Measurements from ENCODE around the gene CIROP.

The CIROP gene, protein sequence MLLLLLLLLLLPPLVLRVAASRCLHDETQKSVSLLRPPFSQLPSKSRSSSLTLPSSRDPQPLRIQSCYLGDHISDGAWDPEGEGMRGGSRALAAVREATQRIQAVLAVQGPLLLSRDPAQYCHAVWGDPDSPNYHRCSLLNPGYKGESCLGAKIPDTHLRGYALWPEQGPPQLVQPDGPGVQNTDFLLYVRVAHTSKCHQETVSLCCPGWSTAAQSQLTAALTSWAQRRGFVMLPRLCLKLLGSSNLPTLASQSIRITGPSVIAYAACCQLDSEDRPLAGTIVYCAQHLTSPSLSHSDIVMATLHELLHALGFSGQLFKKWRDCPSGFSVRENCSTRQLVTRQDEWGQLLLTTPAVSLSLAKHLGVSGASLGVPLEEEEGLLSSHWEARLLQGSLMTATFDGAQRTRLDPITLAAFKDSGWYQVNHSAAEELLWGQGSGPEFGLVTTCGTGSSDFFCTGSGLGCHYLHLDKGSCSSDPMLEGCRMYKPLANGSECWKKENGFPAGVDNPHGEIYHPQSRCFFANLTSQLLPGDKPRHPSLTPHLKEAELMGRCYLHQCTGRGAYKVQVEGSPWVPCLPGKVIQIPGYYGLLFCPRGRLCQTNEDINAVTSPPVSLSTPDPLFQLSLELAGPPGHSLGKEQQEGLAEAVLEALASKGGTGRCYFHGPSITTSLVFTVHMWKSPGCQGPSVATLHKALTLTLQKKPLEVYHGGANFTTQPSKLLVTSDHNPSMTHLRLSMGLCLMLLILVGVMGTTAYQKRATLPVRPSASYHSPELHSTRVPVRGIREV

DNA sequence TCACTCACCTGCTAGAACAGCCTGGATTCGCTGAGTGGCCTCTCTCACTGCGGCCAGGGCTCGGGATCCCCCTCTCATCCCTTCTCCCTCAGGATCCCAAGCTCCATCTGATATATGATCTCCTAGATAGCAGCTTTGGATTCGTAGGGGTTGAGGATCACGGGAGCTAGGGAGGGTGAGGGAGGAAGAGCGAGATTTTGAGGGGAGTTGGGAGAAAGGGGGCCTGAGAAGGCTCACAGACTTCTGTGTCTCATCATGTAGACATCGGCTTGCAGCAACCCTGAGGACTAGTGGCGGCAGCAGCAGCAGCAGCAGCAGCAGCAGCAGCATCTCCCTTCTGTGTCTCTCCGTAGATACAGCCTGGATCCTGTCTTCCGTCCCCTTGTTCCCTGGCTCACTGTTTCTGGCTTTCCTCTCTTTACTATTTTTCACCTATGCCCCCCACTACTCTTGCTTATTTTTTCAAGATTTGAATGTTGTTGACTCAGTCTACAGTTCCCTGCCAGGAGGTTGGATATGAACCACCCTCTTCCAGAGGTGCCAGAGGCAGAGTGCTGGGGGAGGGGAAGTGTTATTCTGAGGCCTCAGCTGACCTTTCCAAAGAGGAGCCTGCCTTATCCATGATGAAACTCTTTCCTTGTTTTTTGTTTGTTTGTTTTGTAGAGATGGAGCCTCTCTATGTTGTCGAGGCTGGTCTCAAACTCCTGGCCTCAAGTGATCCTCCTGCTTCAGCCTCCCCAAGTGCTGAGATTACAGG, at the start of gene CIROP:
Gene CIROP (minus strand): TSS at position 399 of the 757 bp plus-strand sequence. CDS start 69 bp downstream, at position 330.
- no peak for DNase-seq

DNA sequence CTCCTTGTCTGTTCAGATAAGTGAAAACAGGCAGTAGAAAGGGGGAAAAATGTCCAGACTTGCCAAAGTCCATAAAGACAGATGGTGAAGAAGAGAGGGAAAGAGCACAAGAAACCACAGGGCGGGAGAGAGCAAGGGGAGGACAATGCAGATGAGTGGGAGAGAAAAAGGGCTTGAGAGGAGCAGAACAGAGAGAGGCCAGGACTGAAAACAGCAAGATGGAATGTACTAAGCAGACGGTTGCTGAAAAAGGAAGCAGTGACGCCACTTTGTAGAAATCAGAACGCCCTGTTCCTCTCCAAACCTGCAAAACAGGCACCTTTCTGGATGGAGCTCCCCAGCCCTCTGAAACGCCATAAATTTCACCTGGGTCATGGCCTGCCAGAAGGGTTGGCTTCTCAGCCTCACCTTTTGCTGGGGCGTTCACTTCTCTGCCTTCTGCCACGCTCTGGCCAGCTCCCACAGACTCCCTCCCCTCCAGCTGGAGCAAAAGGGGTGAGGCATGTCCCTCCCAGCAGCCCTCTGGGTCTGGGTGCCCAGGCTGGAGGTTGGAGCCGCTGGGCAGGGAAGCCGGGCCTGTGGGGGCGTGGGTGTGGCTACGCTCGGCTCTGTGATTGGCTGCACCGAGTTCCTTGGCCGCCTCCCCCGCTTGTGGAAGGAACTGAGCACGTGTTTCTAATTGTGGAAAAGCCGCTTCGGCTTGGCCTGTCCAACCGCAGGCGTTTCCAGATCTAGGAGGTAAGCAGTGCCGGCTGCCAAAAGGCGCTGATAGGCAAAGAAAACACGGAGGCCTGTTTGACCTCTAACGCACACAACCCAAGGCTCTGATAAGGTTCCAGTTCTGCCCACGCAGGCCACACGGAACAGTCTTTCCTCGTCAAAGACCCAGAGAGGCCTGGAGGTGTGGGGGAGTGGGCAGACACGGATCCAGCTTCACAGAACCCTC, 49.3 kb upstream of the CIROP start:
- DNase-seq, result no peak

DNA sequence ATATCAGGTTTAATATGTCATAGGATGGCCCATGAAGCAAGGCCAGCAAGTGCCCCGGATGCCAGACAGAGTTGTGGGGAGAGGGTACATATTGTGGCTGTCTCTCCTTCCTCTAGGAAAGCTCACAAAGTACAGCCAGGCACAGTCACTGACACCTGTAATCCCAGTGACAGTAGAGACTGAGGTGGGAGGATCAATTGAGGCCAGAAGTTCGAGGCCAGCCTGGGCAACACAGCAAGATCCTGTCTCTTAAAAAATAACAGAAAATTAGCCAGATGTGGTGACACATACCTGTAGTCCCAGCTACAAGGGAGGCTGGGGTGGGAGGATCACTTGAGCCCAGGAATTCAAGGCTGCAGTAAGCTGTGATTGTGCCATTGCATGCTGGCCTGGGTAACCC, 46.6 kb upstream of the CIROP start:
- DNase-seq, result no peak

DNA sequence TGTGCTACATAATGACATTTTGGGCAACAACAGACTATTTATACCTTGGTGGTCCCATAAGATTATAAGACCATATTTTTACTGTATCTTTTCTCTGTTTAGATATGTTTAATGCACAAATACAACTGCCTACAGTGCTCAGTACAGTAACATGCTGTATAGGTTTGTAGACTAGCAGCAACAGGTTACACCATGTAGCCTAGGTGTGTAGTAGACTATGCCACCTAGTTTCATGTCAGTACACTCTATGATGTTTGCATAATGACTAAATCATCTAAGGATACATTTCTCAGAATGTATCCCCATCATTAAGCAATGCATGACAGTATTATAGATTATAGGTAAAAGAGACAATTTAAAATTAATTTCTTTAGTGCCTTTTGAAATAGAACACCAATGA, 45.0 kb upstream of the CIROP start:
- no peak for DNase-seq

DNA sequence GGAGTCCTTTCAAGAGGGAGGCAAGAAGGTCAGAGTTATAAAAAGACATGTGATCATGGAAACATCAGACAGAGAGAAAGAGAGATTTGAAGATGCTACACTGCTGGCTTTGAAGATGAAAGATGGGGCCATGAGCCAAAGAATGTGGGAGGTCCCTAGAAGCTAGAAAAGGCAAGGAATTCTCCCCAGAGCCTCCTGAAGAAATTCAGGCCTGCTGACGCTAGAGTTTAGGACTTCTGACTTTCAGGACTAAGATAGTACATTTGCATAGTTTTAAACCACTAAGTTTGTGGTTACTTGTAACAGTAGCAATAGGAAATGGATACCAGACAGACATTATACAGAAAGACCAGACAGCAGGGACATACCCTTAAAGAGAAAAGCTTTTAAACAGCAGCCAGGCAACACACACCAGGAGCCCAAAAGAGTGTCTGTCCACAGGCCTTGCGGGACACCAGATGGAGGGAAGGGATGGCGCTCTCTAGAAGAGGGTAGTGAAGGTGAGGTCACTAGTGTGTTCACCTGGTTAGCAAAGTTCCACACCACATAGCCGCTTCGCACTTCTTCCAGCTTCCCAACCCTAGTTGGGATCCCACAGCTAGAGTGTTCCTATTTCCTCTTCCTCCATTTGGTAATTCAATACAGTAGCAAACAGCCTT, 43.9 kb upstream of the CIROP start:
- no peak for DNase-seq

DNA sequence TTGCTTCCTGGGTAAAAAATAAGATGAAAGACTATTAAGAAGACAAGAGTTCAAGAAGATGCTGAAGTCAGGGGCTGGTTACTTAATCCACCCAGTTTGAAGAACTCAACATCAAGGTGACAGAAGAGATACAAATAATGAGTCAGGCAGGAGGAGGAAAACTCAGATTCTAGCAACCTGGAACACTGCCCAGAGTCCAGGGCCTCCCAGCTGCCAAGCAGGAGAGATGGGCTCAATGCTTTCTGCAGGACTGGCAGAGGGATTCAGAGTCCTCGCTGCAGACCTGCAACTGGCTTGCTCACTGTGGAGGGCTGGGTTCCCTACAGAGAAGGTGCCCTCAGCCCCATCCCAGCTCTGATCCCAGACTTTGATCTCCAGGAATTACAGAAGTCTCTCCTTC, 42.9 kb upstream of the CIROP start:
- DNase-seq, result no peak

DNA sequence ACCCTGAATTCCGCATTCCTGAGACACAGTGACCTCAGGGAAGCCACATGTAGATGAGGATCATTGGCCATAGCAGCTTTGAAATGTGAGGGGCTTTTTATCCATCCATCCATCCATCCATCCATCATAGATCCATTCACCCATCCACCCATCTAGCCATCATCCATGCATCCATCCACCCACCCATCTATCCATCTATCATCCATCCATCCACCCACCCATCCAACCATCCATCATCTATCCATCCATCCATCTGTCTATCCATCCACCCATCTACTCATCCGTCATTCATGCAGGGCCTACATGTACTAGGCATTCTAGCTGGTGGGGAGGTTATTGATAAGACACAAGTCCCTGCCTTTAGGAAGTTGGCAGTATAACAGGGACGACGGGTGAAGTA, 42.2 kb upstream of the CIROP start:
- no peak for DNase-seq

DNA sequence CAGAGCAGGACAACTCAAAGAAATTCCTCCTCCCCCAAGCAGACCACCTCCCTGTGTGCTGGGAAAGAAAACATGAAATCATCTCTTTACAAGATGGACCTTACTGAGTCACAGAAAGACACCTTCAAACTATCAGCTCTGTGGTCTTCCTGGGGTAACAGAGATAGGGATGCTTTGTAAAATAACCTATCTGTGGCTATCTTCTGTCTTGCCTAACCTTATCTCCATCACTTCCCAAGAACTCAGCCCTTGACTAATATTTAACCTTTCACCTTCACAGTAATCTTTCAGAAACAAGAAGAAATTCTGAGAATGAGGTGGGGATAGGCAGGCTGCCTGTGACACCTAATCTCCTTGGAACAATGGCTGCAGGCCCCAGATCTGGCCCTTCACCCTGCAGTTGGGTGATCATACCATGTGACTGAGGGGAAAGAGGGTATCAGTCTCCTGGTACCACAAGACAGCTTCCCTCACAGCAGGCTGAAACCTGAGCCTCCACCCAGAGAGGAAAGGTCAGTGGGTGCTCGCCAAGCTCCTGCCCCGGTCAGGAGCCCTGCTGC, 41.6 kb upstream of the CIROP start:
- DNase-seq, result no peak

DNA sequence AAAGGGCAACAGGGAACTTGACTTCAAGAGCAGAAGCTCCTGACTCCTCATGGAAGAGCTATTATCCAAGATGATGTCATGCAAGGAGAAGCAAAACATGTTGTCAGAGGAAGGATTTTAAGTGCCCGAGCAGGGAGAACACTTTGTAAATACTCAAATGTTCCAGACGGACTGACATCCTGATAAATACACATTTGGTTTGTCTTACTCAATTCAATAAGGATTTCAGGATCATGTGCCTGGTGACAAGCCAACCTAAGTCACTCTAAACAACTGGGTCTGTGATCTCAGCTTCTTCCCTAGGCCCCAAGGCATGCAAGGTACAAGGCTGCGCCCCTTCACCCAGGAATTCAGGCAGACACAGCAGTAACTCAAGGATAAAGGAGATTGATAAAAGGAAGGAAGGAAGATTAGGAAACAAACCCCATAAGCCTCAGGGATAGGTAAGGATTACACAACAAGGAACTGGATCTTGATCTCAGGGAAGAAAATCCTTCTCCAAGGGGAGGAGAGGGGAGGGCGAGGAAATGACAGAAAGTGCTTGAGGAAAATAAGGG, 41.1 kb upstream of the CIROP start:
- DNase-seq, result no peak

DNA sequence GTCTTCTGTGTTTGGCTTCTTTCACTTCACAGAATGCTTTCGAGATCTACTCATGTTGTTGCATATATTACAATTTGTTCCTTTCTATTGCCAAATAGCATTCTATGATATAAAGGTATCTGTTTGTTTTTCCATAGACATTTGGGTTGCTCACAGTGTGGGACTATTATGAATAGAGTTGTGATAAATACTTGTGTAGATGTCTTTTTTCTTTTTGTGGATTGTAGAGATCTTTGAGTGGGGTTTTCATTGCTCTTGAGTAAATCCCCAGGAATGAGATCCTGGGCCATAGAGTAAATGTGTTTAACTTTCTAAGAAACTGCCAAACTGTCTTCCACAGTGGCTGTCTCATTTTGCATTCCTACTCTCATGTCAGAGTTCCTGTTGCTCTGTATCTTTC, 39.1 kb upstream of the CIROP start:
- DNase-seq, result no peak

DNA sequence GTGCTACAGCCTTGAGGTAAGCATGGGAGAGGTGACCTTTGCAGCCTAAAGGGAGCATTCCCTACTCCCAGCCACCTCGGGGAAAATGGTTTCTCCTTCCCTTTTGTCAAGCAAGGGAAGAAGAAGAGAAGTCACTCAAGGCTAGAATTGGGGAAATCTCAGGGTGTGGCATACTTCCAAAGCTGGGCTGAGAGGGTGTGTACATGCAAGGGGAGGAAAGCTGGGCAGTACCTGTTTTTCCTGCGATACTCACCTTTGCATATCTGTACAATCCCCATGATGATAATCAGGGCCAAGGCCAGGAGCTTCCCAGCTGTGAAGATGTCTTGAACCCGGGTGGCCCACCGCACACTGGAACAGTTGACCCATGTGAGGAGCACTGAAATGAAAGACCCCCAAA, 38.0 kb upstream of the CIROP start:
- no peak for DNase-seq

DNA sequence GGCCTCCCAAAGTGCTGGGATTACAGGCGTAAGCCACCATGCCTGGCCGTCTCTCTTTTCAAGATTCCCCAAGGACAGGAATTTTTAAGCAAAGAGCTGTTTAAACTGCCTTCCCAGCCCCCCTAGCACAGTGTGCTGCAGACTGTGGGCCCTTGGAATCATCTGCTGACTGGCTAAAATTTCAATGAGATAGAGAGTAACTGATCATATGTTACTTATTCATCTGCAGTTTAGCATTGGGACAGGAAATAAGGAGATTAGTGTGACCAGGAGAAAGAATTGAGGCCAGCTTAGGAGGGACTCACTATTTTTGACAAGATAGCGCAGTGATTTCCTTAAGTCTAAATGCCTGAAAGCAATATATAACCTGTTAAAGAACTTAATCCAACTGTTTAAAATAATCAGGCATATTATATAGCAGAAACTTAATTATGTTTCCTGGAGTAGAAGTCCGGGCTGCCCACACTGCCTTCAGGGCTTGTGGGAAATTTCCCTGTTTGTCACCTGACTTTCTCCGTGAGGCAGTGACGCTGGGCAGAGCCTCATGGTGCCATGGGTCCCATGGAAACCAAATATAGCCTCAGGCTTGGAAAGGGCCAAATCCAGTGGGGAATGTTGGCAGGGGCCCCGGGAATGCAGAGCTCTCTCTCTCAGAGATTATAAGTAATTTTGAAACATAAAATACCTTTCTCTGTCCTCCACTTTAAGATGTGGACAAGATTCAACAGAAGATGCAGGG, 37.1 kb upstream of the CIROP start:
- no peak for DNase-seq

DNA sequence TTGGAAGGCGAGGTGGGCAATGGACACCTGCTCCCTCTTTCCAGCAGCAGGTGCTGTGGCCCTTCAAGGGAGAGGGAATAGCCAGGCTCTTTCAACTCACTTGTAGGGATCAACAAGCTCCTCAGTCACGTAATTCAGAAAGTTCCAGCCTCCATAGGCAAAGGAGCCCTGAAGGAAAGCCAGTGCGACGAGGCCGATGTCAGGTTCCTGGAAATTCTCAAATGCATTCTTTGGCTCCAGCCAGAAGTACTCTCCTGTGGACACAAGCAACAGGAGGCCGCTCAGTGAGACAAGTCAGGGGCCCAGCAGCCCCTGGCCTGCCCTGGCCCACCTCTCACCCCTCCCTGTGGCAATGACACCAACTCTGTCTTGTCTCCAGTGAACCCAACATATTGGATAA, 35.6 kb upstream of the CIROP start:
- DNase-seq, result no peak

DNA sequence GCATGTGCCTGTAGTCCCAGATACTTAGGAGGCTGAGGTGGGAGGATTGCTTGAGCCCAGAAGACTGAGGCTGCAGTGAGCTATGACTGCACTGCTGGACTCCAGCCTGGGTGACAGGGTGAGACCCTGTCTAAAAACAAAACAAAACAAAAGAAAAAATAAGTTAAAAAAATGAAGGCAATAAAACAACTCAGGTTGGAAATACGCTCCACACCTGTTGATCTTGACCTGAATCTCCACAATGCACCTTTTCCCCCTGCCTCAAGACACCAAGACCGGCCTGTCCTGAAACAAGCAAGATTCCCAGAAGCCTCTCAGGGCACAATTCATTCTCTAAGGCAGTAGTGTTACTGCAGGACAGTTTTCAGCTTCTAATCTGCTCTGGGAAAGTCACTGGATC, 35.1 kb upstream of the CIROP start:
- no peak for DNase-seq

DNA sequence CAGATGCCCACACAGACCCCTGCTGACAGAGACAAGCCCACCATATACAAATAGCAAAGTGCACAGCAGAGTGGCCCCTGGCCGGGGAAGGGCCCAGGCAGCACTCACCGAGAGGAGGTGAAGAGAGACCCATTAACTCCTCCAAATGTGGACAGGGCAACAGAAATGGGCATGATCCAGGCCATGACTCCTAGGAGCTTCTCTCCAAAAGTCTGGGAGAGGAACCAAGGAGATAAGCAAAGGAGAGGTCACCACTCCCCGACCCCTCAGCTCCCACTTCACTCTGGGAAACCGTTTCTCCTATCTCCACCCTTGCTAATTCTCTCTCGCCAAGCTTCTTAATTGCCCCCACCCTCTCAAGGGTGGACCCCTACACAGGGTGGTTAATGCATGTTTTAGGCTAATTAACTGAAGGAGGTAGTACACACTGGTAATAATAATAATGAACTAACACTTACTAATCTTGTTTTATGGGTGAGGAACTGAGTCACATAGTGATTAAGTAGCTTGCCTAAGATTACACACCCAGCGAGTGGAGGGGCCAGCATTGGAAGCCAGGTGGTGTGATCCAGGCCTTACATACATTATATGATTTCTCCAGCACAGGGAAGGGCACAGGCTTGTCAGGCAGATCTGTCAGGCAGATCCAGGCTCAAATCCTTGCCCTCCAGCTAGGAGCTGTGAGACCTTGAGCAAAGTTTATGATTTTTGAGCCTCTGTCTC, 33.2 kb upstream of the CIROP start:
- DNase-seq, result no peak

DNA sequence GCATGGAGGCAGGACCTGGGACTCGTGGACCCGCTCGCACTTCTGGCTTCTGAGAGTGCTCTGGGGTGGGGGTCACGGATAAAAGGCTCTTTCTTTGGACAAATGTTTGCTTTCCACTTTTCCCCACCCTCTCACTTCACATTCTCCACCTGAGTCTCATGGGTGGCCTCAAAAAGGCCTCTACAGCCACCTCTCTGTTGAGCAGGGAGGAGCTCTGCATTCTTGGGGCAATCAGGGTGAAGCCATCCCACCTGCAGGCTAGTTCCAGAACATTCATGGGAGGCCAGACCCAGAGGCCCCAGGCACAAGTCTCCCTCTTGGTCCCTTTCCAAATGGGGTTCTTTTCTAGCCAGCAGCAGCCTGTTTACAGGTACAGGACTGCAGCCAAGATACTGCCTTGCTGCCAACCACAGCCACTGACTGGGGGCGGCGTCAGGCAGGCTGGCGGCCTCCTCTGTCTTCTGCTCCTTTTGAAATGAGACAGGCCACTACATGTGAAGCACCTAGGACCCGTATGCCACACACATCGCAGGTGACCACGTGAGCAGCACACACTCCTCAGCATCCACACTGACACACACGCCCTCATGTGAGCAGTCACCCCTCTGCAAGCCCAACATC, 32.5 kb upstream of the CIROP start:
- DNase-seq, result no peak

DNA sequence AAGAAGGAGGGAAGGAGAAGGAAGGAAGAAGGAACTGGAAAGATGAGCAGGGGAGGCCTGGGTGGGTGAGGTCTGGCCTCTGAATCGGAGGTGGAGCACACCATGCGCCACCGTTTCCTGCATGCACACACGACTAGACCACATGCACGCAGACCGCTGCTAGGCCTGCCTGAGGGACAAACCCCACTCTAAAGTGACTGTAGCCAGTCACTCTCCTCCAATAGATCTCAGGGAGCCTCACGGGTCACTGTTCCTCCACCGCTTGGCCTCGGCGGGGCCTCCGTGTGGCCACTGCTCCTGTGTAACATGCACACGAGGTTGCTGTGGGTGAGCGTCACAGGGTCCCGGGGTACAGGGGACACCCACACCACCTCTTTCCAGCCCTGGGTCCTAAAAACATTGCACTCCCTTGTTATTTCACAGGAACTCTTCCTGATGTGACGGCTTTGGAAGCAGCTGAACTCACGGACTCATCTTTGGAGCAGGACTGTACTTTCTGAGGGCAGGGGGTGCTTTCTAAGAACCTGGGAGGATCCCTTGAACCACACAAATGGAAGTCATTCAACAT, 31.9 kb upstream of the CIROP start:
- DNase-seq, result no peak

DNA sequence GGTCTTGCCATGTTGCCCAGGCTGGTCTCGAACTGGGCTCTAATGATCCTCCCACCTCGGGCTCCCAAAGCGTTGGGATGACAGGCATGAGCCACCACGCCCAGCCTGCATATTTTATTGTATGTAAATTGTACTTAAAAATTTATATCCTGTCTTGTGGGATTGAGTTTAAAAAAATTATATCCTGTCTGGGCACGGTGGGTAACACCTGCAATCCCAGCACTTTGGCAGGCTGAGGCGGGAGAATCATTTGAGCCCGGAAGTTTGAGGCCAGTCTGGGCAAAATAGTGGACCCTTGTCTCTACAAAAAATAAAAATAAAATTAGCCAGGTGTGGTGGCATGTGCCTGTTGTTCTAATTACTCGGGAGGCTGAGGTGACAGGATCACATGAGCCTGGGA, 28.2 kb upstream of the CIROP start:
- DNase-seq, result no peak

DNA sequence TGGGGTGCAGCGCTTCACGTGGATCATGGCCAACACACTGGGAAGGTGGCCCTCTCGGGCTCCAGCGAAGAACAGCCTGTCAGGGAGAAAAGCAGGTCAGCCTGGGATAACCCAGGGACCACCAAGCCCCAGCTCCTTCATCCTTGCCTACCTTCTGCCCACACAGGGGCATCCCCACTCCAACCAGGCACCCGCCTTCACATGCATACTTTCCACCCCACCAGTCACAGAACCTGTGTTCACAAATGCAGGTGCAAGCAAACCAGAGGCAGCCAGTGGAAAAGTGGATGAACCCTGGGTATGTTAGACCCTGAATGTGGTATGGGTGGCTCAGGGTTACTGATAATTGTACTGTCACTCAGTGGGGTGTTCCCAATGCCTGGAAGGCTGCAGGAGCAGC, 26.7 kb upstream of the CIROP start:
- no peak for DNase-seq

Measured in CD4-positive, alpha-beta T cell treated with Interleukin-15 for 1 hour (primary cell).